ENCODE measurements around the gene KHDRBS2. TPM values are rescaled to one million over a fixed set of nuclear protein-coding genes. Genes with fewer than 3 reads are reported as not detected.

The KHDRBS2 gene
- total RNA-seq: not detected in 2 replicates

DNA sequence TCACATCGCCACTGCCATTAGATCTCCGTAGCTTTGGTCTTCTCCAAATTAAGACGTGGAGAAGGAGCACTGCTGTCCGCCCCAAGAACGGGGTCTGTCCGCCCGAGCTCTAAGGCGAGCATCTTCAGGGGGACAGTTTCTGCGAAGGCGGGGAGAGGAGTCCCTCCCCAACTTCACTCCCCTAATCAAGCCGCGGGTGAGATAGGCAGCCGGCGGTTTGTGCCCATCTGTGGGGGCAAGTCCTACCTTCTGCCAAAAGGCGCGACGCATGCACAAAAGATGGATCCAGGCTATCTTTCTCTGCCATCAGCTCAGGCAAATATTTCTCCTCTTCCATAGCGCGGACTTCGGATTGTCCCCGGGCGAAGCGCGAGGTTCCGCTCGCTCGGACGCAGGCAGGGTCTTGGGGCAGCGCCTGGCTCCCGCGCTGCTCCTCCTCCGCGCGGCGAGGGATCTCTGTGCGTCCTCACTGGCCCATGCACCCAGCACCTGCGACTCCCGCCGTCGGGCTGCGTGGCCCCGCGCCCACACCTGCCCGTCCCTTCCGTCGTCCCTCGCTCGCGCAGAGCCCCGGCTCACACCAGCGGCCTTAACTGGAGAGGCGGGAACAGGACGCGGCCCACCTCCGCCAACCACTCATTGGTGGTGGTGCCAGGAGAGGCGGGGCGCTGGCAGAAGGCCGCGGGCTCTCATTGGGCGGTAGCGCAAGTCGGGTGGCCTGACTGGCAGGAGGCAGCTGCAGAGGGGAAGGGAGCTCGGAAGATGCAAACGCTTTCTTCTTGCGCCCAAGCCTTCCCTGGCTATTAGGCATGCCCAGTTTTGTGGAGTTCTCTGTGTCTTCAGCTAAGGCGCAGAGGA, at the start of gene KHDRBS2:
KHDRBS2 (minus strand) TSS at position 614 of the 858 bp plus-strand sequence.

Data from placental epithelial cell (primary cell).